Measurements from ENCODE around the gene SAPCD2. TPM values are rescaled to one million over a fixed set of nuclear protein-coding genes. Genes with fewer than 3 reads are reported as not detected.
A peak's percentile ranks its signal among the peaks of the same experiment; 100 is the strongest.

The SAPCD2 gene
- total and polyA plus RNA-seq, 9 of the 15 experiments (the other 6 are each of a cell fraction or from before 2014, with no cell fraction given), result 3.4 to 91.8 (median 18.8) TPM

DNA sequence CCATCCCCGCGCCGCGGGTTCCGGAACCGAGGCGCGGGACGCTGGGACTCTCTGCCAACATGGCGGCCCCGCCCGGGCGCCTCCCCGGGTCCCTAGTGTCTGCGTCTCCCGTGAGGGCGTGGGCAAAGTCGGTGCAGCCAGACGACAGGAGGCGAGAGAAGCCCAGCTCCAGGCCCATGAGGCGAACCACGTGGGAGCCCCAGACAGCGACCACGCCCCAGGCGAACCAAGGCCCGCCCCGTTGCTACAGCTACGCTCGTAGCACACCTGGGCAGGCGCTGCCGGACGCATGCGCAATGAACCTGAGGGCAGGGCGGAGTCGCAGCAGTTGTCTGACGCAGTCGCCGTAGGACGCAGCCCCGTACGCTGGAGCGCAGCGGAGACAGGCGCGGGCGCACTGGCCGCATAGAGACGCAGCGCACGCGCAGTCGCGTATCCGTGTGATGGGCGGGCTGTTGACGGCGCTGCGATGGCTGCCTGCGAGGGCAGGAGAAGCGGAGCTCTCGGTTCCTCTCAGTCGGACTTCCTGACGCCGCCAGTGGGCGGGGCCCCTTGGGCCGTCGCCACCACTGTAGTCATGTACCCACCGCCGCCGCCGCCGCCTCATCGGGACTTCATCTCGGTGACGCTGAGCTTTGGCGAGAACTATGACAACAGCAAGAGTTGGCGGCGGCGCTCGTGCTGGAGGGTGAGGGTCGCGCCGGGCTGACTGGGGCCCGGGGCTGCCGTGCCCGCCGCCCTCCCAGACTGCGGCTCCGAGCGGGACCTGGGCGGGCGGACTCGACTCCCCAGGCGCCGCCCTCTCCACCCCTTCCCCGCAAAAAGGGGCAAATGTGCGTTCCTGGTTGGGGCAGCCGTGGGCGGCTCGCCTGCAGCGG lies 16.4 kb upstream of the SAPCD2 start, which contains the start of gene MAN1B1 (continued):
- TF ChIP-seq POLR3G (IDR thresholded peaks at IDR 0.05; ENCODE audit: extremely low read depth, insufficient read length, insufficient replicate concordance), result no peak
- no peak for TF ChIP-seq RBM17 (IDR thresholded peaks at IDR 0.05; ENCODE audit: borderline replicate concordance, low read depth, low read length)
- peak; percentile 99 for TF ChIP-seq MEIS2 (IDR thresholded peaks at IDR 0.05; ENCODE audit: partially characterized antibody)
- no peak for TF ChIP-seq HIVEP1 (CRISPR knock-in tag; IDR thresholded peaks at IDR 0.05)
- TF ChIP-seq ZNF274 (IDR thresholded peaks at IDR 0.05; ENCODE audit: borderline replicate concordance, low read depth, low read length), result no peak
- TF ChIP-seq KAT8 (IDR thresholded peaks at IDR 0.05; ENCODE audit: low read depth), result no peak
- no peak for TF ChIP-seq HMG20A (CRISPR knock-in tag; conservative IDR thresholded peaks at IDR 0.05)
- TF ChIP-seq, protein P1, sequence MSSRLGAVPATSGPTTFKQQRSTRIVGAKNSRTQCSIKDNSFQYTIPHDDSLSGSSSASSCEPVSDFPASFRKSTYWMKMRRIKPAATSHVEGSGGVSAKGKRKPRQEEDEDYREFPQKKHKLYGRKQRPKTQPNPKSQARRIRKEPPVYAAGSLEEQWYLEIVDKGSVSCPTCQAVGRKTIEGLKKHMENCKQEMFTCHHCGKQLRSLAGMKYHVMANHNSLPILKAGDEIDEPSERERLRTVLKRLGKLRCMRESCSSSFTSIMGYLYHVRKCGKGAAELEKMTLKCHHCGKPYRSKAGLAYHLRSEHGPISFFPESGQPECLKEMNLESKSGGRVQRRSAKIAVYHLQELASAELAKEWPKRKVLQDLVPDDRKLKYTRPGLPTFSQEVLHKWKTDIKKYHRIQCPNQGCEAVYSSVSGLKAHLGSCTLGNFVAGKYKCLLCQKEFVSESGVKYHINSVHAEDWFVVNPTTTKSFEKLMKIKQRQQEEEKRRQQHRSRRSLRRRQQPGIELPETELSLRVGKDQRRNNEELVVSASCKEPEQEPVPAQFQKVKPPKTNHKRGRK (tag; IDR thresholded peaks at IDR 0.05), result no peak
- TF ChIP-seq TFAM (CRISPR knock-in tag; conservative IDR thresholded peaks at IDR 0.05), result no peak
- TF ChIP-seq POLR2AphosphoS5 (IDR thresholded peaks at IDR 0.05; ENCODE audit: control insufficient read depth, insufficient read depth, low read depth, low read length), result peak; percentile 41; the same call in 1 of the 2 replicates
- TF ChIP-seq HOXB6 (CRISPR knock-in tag; IDR thresholded peaks at IDR 0.05; ENCODE audit: borderline replicate concordance), result no peak
- TF ChIP-seq SMAD4 (CRISPR knock-in tag; conservative IDR thresholded peaks at IDR 0.05), result peak; percentile 56; the same call in 1 of the 2 replicates
- no peak for TF ChIP-seq RERE (CRISPR knock-in tag; IDR thresholded peaks at IDR 0.05; ENCODE audit: borderline replicate concordance)
- TF ChIP-seq MCM7 (IDR thresholded peaks at IDR 0.05), result no peak
- peak; percentile 83 for TF ChIP-seq SAP30 (IDR thresholded peaks at IDR 0.05; ENCODE audit: borderline replicate concordance, insufficient read depth, low read depth, low read length, poor library complexity, severe bottlenecking)
- no peak for TF ChIP-seq NCOR1 (IDR thresholded peaks at IDR 0.05)
- TF ChIP-seq CEBPG (CRISPR knock-in tag; IDR thresholded peaks at IDR 0.05), result 0 out of 2 replicates have a peak, but pooled peaks have one; percentile 5
- TF ChIP-seq CEBPG (tag; conservative IDR thresholded peaks at IDR 0.05 in 1 of 2, IDR thresholded peaks at IDR 0.05 in 1 of 2), result no peak

Data from K562 (cell line).